GM12891 (cell line): ENCODE data around the gene RTL1.

Experiments used
- PAX5 ChIP-seq: IDR thresholded peaks from 2 replicates; pipeline ENCODE4 v1.6.1; 2011; ENCODE audit warnings: low read length, moderate library complexity, mild to moderate bottlenecking; ENCODE audit not compliant: insufficient read depth, severe bottlenecking
- POLR2A ChIP-seq: IDR thresholded peaks from 2 replicates; pipeline ENCODE4 v1.6.1; 2011; ENCODE audit warnings: low read depth, low read length, control low read depth
- POLR2AphosphoS5 ChIP-seq: IDR thresholded peaks from 2 replicates; pipeline ENCODE4 v1.6.1; 2011; ENCODE audit warnings: low read depth, low read length, control low read depth
- POU2F2 ChIP-seq: IDR thresholded peaks from 2 replicates; pipeline ENCODE4 v1.6.1; 2011; ENCODE audit warnings: low read depth, mild to moderate bottlenecking, control low read depth, low read length, moderate library complexity
- SPI1 ChIP-seq: IDR thresholded peaks from 2 replicates; pipeline ENCODE4 v1.6.1; 2011; ENCODE audit warnings: low read depth, low read length, control low read depth
- TAF1 ChIP-seq: IDR thresholded peaks from 2 replicates; pipeline ENCODE4 v1.6.1; 2011; ENCODE audit warnings: low read depth, low read length, control low read depth

GRCh38 chr14:100841066-100841760 lies 62.3 kb downstream of the RTL1 start:
- TF ChIP-seq SPI1 (no peak), POLR2A (no peak), POLR2AphosphoS5 (no peak), TAF1 (no peak), PAX5 (no peak), POU2F2 (no peak)
